Activated naive CD4-positive, alpha-beta T cell treated with Interleukin-2 at 50 U/mL for 16 hours (primary cell): Measurements from ENCODE around the gene NRL.

ENCODE experiments used
- DNase-seq: peaks from one replicate; pipeline ENCODE4 v3.0.0-alpha.2; 2020

Gene NRL

GRCh38 chr14:24143511-24143910, 28.8 kb upstream of the NRL start:
- no peak for DNase-seq

GRCh38 chr14:24141097-24141880, 26.5 kb upstream of the NRL start, which contains the start of gene EMC9:
TSS of gene EMC9 (minus strand) at chr14:24141591. CDS start at chr14:24141304, 287 bp downstream.
- peak; percentile 100 for DNase-seq

- peak; percentile 32 for DNase-seq
These were observed 24.7 kb upstream of the NRL start for GRCh38 chr14:24139272-24139934.

GRCh38 chr14:24138396-24139271, 23.9 kb upstream of the NRL start:
- no peak for DNase-seq

- DNase-seq, result no peak
These were observed 23.0 kb upstream of the NRL start for GRCh38 chr14:24137529-24138395.

GRCh38 chr14:24136684-24137528, 22.2 kb upstream of the NRL start:
- DNase-seq, result peak; percentile 22

GRCh38 chr14:24135834-24136683, 21.3 kb upstream of the NRL start, which contains the start of gene PSME1:
TSS of gene PSME1 (plus strand) at chr14:24136194. CDS start at chr14:24136263, 69 bp downstream.
- DNase-seq, result peak; percentile 93

- no peak for DNase-seq
These were observed 20.8 kb upstream of the NRL start for GRCh38 chr14:24135584-24135833.

- no peak for DNase-seq
These were observed 19.0 kb upstream of the NRL start for GRCh38 chr14:24133735-24134134.

- no peak for DNase-seq
These were observed 18.2 kb upstream of the NRL start for GRCh38 chr14:24132976-24133375.

- DNase-seq, result peak; percentile 20
These were observed 17.4 kb upstream of the NRL start for GRCh38 chr14:24132061-24132685.

GRCh38 chr14:24131549-24131966, 16.8 kb upstream of the NRL start:
- no peak for DNase-seq

GRCh38 chr14:24130717-24131548, 16.2 kb upstream of the NRL start:
- no peak for DNase-seq

- no peak for DNase-seq
These were observed 15.6 kb upstream of the NRL start, which contains the start of gene FITM1 for GRCh38 chr14:24130380-24130716. TSS of gene FITM1 (plus strand) at chr14:24130659. CDS start at chr14:24131564, 905 bp downstream.

- no peak for DNase-seq
These were observed 14.8 kb upstream of the NRL start for GRCh38 chr14:24129410-24129998.

- no peak for DNase-seq
These were observed 12.9 kb upstream of the NRL start for GRCh38 chr14:24127673-24128072.

- DNase-seq, result no peak
These were observed 12.2 kb upstream of the NRL start for GRCh38 chr14:24126939-24127338.
